Measurements from ENCODE around the gene RPAP2.
A peak's percentile ranks its signal among the peaks of the same experiment; 100 is the strongest.
"Not testable (repeated sequence)": the region's sequence is repeated elsewhere in the genome, so short reads cannot be mapped to it uniquely, and the experiment has no call there.

The RPAP2 gene

GRCh38 chr1:92298573-92299476 is at the start of gene RPAP2, which contains the start of gene GLMN:
Gene RPAP2 (plus strand): TSS chr1:92299059. CDS start chr1:92299074, 15 bp downstream.
Gene GLMN (minus strand): TSS chr1:92298987. CDS start chr1:92297999, 988 bp downstream.
- peak; percentile 44 for DNase-seq (ENCODE audit: extremely low read depth, low read depth)
- peak; percentile 21 for TF ChIP-seq CTCF (IDR thresholded peaks at IDR 0.05; ENCODE audit: low read depth, low read length)

GRCh38 chr1:92254714-92255113 is 44.1 kb upstream of the RPAP2 start:
- not testable (repeated sequence) for DNase-seq (ENCODE audit: extremely low read depth, low read depth)

GRCh38 chr1:92259350-92259749 is 39.5 kb upstream of the RPAP2 start:
- DNase-seq (ENCODE audit: extremely low read depth, low read depth) = no peak
- TF ChIP-seq CTCF (IDR thresholded peaks at IDR 0.05; ENCODE audit: low read depth, low read length) = no peak

- no peak for DNase-seq (ENCODE audit: extremely low read depth, low read depth)
- TF ChIP-seq CTCF (IDR thresholded peaks at IDR 0.05; ENCODE audit: low read depth, low read length) = no peak
Observed at GRCh38 chr1:92262516-92262915, 36.3 kb upstream of the RPAP2 start.

GRCh38 chr1:92273039-92273438 is 25.8 kb upstream of the RPAP2 start:
- no peak for TF ChIP-seq CTCF (IDR thresholded peaks at IDR 0.05; ENCODE audit: low read depth, low read length)
- no peak for DNase-seq (ENCODE audit: extremely low read depth, low read depth)

GRCh38 chr1:92274939-92275338 is 23.9 kb upstream of the RPAP2 start:
- DNase-seq (ENCODE audit: extremely low read depth, low read depth) = no peak
- no peak for TF ChIP-seq CTCF (IDR thresholded peaks at IDR 0.05; ENCODE audit: low read depth, low read length)

- DNase-seq (ENCODE audit: extremely low read depth, low read depth) = no peak
- no peak for TF ChIP-seq CTCF (IDR thresholded peaks at IDR 0.05; ENCODE audit: low read depth, low read length)
Observed at GRCh38 chr1:92276082-92276481, 22.8 kb upstream of the RPAP2 start.

Measured in AG09319 (cell line).